ENCODE results near the gene EXPH5. TPM values are rescaled to one million over a fixed set of nuclear protein-coding genes. Genes with fewer than 3 reads are reported as not detected.

The EXPH5 gene
- total RNA-seq, 1 donor from 2014 or later, result 32.8 TPM

DNA sequence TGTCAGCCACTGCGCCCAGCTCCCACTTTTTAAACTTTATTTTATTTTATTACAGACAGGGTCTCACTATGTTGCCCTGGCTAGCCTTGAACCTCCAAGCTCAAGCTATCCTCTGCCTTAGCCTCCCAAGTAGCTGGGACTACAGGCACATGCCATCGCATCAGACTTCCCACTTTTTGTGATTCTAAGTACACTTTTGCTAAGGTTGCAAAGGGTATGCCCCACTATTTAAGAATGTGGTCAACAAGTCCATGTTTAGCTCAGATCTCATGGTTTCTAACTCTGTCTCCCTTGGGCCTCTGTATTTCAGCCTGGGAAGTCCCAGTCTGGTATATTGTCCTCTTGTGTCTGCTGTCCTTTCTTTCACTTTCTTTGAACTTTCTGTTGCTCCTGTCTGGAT is 35.3 kb downstream of the EXPH5 start:
- peak overlapping the region; percentile 42 for H3K27ac Mint-ChIP-seq
- no peak for TF ChIP-seq CTCF (IDR thresholded peaks at IDR 0.05; ENCODE audit: unreplicated experiment)
- H3K27me3 Mint-ChIP-seq, result no peaks in the 10 kb centered on the region
- no peak for DNase-seq (ENCODE audit: low spot score, unreplicated experiment)
- no peaks in the 10 kb centered on the region for H3K9me3 Mint-ChIP-seq (ENCODE audit: low read depth)
- H3K36me3 Mint-ChIP-seq (ENCODE audit: insufficient read depth), result peaks cover 8% of the 10 kb centered on the region
- peaks cover 46% of the 10 kb centered on the region for H3K4me1 Mint-ChIP-seq (ENCODE audit: low read depth)
- no peak overlapping the region for H3K4me3 Mint-ChIP-seq (ENCODE audit: low read depth)

DNA sequence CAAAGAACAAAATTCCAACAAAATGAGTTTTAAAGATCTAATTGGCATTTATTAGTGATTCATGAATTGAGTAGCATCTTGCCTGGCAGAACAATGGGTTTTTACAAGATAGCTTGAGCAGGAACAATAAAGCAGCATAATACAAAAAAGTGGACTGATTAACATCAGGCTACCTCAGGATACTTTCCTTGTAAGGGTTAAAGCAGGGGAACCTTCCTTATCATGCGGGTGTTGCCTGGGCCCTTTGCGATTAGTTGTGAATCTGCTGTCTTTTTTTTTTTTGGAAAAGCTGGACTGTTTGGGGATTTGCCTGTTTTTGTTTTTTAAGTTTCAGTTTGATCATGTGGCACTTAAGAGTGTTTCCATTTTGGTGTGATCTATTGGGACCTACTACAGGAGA is 37.5 kb downstream of the EXPH5 start:
- TF ChIP-seq CTCF (IDR thresholded peaks at IDR 0.05; ENCODE audit: unreplicated experiment), result no peak
- no peak overlapping the region for H3K4me3 Mint-ChIP-seq (ENCODE audit: low read depth)

DNA sequence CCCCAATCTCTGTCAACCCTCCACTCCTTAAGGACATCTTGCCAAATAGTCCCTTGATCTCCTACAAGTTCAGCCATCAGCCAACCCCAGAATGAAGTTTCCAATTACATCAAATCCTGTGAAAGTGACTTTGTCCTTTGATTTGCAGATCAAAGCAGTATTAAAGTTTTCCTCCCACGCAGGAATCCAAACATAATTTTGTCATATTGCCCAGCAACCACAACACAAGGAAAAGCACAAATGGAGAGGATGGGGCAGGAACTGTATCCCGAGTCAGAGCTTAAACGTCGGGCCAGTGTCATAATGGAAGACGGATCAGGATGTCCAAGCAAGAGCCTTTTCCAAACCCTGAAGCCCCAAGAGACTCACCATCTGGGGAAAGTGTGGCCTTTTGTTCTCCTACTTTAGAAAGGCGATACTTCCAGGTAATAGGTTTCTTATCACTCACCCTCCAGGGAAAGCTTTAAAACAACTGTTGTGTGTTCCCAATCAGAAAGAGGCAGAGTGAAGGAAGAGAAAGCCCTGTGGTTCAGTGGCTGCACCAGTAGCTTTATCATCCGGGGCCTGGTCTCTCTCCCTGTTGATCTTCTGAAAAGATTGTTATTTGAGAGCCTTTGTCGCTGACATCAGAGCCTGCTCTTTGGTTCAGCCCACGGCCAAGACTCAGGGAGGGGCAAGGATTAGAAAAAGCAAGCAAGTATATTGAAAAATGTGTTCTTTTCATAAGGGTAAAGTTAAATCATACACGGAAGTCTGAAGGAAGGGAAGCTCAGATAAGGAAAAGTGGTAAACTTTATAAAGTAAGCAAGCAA is 41.7 kb downstream of the EXPH5 start:
- Mint-ChIP-seq H3K27me3 (no peaks in the 10 kb centered on the region), H3K4me3 (ENCODE audit: low read depth) (peak overlapping the region; percentile 9), H3K36me3 (ENCODE audit: insufficient read depth) (peaks cover under 1% of the 10 kb centered on the region), H3K27ac (peak overlapping the region; percentile 96), H3K9me3 (ENCODE audit: low read depth) (no peaks in the 10 kb centered on the region), H3K4me1 (ENCODE audit: low read depth) (peaks cover 55% of the 10 kb centered on the region)
- no peak for TF ChIP-seq CTCF (IDR thresholded peaks at IDR 0.05; ENCODE audit: unreplicated experiment)
- DNase-seq (ENCODE audit: low spot score, unreplicated experiment), result no peak

More for the DNA sequence above, 37.5 kb downstream of the EXPH5 start:
- DNase-seq (ENCODE audit: low spot score, unreplicated experiment), result no peak
- H3K9me3 Mint-ChIP-seq (ENCODE audit: low read depth), result no peaks in the 10 kb centered on the region
- H3K27me3 Mint-ChIP-seq, result no peaks in the 10 kb centered on the region
- peaks cover 4% of the 10 kb centered on the region for H3K36me3 Mint-ChIP-seq (ENCODE audit: insufficient read depth)
- peaks cover 44% of the 10 kb centered on the region for H3K4me1 Mint-ChIP-seq (ENCODE audit: low read depth)
- peak overlapping the region; percentile 65 for H3K27ac Mint-ChIP-seq

GRCh38 chr11:108549319-108549885 is 44.2 kb downstream of the EXPH5 start:
- DNase-seq (ENCODE audit: low spot score, unreplicated experiment), result no peak
- Mint-ChIP-seq H3K9me3 (ENCODE audit: low read depth) (no peaks in the 10 kb centered on the region), H3K4me1 (ENCODE audit: low read depth) (peaks cover 53% of the 10 kb centered on the region), H3K27me3 (no peaks in the 10 kb centered on the region), H3K36me3 (ENCODE audit: insufficient read depth) (peaks cover under 1% of the 10 kb centered on the region), H3K27ac (peak overlapping the region; percentile 91), H3K4me3 (ENCODE audit: low read depth) (no peak overlapping the region)
- TF ChIP-seq CTCF (IDR thresholded peaks at IDR 0.05; ENCODE audit: unreplicated experiment), result no peak

GRCh38 chr11:108545909-108546501 is 47.6 kb downstream of the EXPH5 start:
- no peaks in the 10 kb centered on the region for H3K27me3 Mint-ChIP-seq
- H3K4me3 Mint-ChIP-seq (ENCODE audit: low read depth), result no peak overlapping the region
- TF ChIP-seq CTCF (IDR thresholded peaks at IDR 0.05; ENCODE audit: unreplicated experiment), result no peak
- peaks cover 42% of the 10 kb centered on the region for H3K4me1 Mint-ChIP-seq (ENCODE audit: low read depth)
- no peaks in the 10 kb centered on the region for H3K9me3 Mint-ChIP-seq (ENCODE audit: low read depth)
- H3K27ac Mint-ChIP-seq, result peak overlapping the region; percentile 12
- peaks cover 9% of the 10 kb centered on the region for H3K36me3 Mint-ChIP-seq (ENCODE audit: insufficient read depth)
- DNase-seq (ENCODE audit: low spot score, unreplicated experiment), result no peak
